Upper lobe of left lung (tissue), 4 donors: ENCODE data around the gene ZCCHC24.

ENCODE experiments used
- POLR2A ChIP-seq, 4 donors: fragments of 450-650 bp; IDR thresholded peaks; one replicate each; pipeline ENCODE4 v1.5.1; 2016 to 2017; ENCODE audit warnings: antibody characterized with exemption in 4 of 4, mild to moderate bottlenecking in 2 of 4
- TF ChIP-seq, protein P1 (sequence below), 6 experiments: fragments of 450-650 bp in 4 of 6; fragments of 200-600 bp in 2 of 6; sonication (generic) in 2 of 6; IDR thresholded peaks; one replicate each; pipeline ENCODE4 v1.5.1; 2016 to 2019; ENCODE audit warnings: antibody characterized with exemption in 6 of 6

DNA sequence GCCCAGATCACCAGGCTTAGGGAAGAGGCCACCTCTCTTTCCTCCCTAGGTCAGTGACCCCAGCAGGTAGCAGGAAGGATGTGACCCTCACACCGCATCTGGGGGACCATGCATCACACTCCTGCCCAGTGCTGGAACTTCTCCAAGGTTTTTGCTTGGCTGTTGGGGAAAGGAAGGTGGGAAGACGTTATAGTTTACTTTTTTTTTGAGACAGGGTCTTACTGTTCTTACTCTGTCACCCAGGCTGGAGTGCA, 8.6 kb downstream of the ZCCHC24 start:
- TF ChIP-seq, protein P1, sequence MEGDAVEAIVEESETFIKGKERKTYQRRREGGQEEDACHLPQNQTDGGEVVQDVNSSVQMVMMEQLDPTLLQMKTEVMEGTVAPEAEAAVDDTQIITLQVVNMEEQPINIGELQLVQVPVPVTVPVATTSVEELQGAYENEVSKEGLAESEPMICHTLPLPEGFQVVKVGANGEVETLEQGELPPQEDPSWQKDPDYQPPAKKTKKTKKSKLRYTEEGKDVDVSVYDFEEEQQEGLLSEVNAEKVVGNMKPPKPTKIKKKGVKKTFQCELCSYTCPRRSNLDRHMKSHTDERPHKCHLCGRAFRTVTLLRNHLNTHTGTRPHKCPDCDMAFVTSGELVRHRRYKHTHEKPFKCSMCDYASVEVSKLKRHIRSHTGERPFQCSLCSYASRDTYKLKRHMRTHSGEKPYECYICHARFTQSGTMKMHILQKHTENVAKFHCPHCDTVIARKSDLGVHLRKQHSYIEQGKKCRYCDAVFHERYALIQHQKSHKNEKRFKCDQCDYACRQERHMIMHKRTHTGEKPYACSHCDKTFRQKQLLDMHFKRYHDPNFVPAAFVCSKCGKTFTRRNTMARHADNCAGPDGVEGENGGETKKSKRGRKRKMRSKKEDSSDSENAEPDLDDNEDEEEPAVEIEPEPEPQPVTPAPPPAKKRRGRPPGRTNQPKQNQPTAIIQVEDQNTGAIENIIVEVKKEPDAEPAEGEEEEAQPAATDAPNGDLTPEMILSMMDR (IDR thresholded peaks at IDR 0.05): no peak
- no peak for TF ChIP-seq POLR2A (IDR thresholded peaks at IDR 0.05)
